Activated naive CD4-positive, alpha-beta T cell treated with anti-CD3 and anti-CD28 coated beads, Interleukin-2, amount 50 U/mL, for 72 hours (primary cell): ENCODE results near the gene CSRNP3. TPM values are rescaled to one million over a fixed set of nuclear protein-coding genes. Genes with fewer than 3 reads are reported as not detected.
"Not testable (repeated sequence)": the region's sequence is repeated elsewhere in the genome, so short reads cannot be mapped to it uniquely, and the experiment has no call there.

Experiments
- ATAC-seq, 2 donors: fragments of 150-1000 bp; cut with Tn5 transposase; 2 replicates each; pipeline ENCODE4 v1.10.0; 2021; ENCODE audit warnings: mild to moderate bottlenecking in 2 of 2, moderate library complexity in 2 of 2
- DNase-seq, 2 donors: peaks; one replicate each; pipeline ENCODE4 v3.0.0; 2021 to 2022; ENCODE audit warnings: low spot score in 2 of 2
- H3K27ac Mint-ChIP-seq, 2 donors: one replicate each; pipeline ENCODE4 v1.8.0; 2022; ENCODE audit warnings: mild to moderate bottlenecking in 2 of 2, mixed read lengths in 2 of 2
- H3K36me3 Mint-ChIP-seq, 2 donors: one replicate each; pipeline ENCODE4 v1.8.0; 2022; ENCODE audit warnings: mixed read lengths in 2 of 2
- H3K9me3 Mint-ChIP-seq, 2 donors: one replicate each; pipeline ENCODE4 v1.8.0; 2022; ENCODE audit warnings: mixed read lengths in 2 of 2
- total RNA-seq, 2 donors: library from RNA; stranded (reverse); gene quantifications; one replicate each; pipeline ENCODE4 v1.2.3, GENCODE V29; 2022

Gene CSRNP3
- total RNA-seq, 2 donors from 2014 or later = not detected

GRCh38 chr2:165566008-165566407, 96.5 kb downstream of the CSRNP3 start:
- Mint-ChIP-seq H3K36me3 (no peaks in the 10 kb centered on the region), H3K9me3 (no peaks in the 10 kb centered on the region), H3K27ac (no peak overlapping the region)
- ATAC-seq = no peak
- no peak for DNase-seq

DNA sequence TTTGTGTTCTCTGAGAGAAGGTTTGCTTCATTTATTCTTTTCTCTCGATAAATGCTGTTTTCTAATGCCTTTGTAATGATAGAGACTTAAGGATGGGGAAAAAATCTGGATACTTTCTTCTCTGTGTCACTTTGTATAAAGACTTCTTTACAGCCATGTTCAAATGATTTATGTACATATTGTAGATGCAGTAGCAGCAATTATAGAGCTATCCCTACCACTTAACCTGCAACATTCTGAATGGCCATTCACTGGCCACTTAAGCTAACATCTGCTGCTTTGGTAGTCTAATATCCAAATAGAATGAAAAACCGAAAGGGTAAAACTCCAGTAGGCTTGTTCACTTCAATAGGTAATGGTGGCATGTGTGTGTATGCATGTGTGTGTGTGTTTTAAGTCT, 97.8 kb downstream of the CSRNP3 start:
- H3K36me3 Mint-ChIP-seq = no peaks in the 10 kb centered on the region
- no peak for ATAC-seq

GRCh38 chr2:165568361-165568760, 98.9 kb downstream of the CSRNP3 start:
- no peak overlapping the region for H3K27ac Mint-ChIP-seq
- H3K36me3 Mint-ChIP-seq = no peaks in the 10 kb centered on the region
- no peak for ATAC-seq
- no peaks in the 10 kb centered on the region for H3K9me3 Mint-ChIP-seq
- no peak for DNase-seq

More for the DNA sequence above, 97.8 kb downstream of the CSRNP3 start:
- no peak for DNase-seq
- no peak overlapping the region for H3K27ac Mint-ChIP-seq
- H3K9me3 Mint-ChIP-seq = no peaks in the 10 kb centered on the region

DNA sequence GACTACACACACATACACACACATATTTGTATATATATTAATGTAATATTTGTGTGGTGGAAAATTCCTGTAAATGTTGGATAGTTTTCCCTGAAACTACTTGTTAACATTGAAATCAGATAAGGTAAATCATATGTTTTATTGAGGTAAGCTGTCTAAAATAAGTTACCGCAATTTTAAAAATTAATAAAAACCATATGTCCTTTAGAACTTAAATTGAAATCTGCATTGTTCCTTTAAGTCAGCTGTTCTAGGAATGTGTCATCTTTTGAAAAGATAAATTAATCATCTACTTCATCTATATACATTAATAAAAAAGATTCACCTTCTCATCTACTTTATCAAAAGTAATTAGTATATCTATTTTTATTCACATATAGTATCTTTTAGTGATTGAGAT, 102.0 kb downstream of the CSRNP3 start:
- Mint-ChIP-seq H3K27ac (no peak overlapping the region), H3K36me3 (no peaks in the 10 kb centered on the region), H3K9me3 (no peaks in the 10 kb centered on the region)
- ATAC-seq (no peak), DNase-seq (no peak)

DNA sequence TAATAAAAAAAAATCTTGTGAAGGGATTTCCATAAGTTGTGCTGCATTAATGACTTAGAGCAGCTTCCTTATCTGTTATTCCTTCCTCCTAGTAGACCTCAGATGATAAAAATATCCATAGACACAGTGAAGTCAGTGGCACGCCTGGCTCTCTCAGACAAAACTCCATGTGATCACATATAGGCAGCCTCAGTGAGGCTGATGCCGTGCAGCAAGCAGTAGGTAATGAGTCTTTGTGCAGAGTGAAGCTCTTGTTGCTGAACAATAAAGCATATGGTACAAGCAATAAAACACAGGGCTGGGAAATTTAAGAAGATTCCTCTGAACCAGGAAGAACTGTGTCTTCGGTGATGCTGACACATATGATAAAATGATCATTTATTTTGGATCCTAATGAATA, 102.7 kb downstream of the CSRNP3 start:
- no peaks in the 10 kb centered on the region for H3K9me3 Mint-ChIP-seq
- no peak for ATAC-seq
- H3K27ac Mint-ChIP-seq = no peak overlapping the region
- H3K36me3 Mint-ChIP-seq = no peaks in the 10 kb centered on the region
- DNase-seq = no peak

- ATAC-seq = no peak
- no peak for DNase-seq
- H3K36me3 Mint-ChIP-seq = no peaks in the 10 kb centered on the region
- H3K27ac Mint-ChIP-seq = no peak overlapping the region
- no peaks in the 10 kb centered on the region for H3K9me3 Mint-ChIP-seq
Observed at GRCh38 chr2:165573534-165574461, 104.3 kb downstream of the CSRNP3 start.

DNA sequence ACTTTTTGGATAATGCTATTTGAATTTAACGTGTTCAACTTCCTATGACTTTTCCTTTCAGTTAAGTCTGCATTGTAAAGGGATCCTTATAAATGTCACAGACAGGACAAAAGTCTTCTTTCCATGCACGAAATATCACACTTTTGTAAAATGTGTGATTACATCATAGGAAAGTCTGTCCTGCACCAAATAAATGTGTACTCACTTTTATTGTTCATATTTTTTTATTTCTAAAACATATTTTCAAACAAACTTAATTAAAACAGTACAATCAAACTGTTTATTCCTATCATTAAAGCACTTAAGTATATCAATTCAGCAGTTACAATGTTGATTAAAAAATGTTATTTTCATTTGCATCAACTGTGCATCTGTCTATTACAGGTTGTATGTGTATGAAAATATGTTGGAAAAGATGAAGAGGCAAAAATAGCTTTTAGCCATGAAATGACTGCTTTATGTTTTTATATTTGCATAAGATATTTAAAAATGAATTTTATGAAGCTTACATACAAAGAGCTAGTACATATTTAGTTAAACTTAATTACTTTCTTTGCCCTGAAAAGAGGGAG, 105.6 kb downstream of the CSRNP3 start:
- Mint-ChIP-seq H3K27ac (no peak overlapping the region), H3K9me3 (no peaks in the 10 kb centered on the region), H3K36me3 (no peaks in the 10 kb centered on the region)
- DNase-seq (no peak), ATAC-seq (no peak)

- no peak for ATAC-seq
- H3K27ac Mint-ChIP-seq = no peak overlapping the region
- no peaks in the 10 kb centered on the region for H3K9me3 Mint-ChIP-seq
- DNase-seq = no peak
- no peaks in the 10 kb centered on the region for H3K36me3 Mint-ChIP-seq
Observed at GRCh38 chr2:165576409-165577154, 107.1 kb downstream of the CSRNP3 start.

- ATAC-seq (no peak), DNase-seq (no peak)
- H3K27ac Mint-ChIP-seq = no peak overlapping the region
- H3K36me3 Mint-ChIP-seq = no peaks in the 10 kb centered on the region
- no peaks in the 10 kb centered on the region for H3K9me3 Mint-ChIP-seq
Observed at GRCh38 chr2:165582409-165582808, 112.9 kb downstream of the CSRNP3 start.

GRCh38 chr2:165582863-165583506, 113.5 kb downstream of the CSRNP3 start:
- no peaks in the 10 kb centered on the region for H3K36me3 Mint-ChIP-seq
- H3K9me3 Mint-ChIP-seq = no peaks in the 10 kb centered on the region
- H3K27ac Mint-ChIP-seq = no peak overlapping the region
- ATAC-seq = no peak
- no peak for DNase-seq

GRCh38 chr2:165584126-165584654, 114.7 kb downstream of the CSRNP3 start:
- no peaks in the 10 kb centered on the region for H3K9me3 Mint-ChIP-seq
- ATAC-seq (no peak), DNase-seq (no peak)
- H3K27ac Mint-ChIP-seq = no peak overlapping the region
- H3K36me3 Mint-ChIP-seq = no peaks in the 10 kb centered on the region

DNA sequence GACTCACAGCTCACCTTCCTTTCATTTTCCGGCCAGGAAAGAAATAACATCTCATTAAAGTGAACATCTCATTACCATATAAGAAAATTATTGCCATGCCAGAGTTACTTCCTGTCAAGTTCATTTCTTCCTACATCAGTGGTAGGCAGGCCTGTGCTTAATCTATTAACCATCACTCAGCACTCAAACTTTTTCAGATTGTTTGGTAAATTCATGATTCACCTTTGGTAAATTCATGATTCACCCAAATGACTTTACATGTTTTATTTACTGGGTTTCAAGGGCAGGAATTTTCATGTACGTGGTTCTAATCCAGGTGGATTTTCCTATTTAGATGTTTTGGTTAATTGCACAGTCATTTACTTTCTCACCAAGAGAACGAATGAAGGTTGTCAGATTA, 116.5 kb downstream of the CSRNP3 start:
- peaks cover 2 to 3% of the 10 kb centered on the region in 2 donors for H3K36me3 Mint-ChIP-seq

DNA sequence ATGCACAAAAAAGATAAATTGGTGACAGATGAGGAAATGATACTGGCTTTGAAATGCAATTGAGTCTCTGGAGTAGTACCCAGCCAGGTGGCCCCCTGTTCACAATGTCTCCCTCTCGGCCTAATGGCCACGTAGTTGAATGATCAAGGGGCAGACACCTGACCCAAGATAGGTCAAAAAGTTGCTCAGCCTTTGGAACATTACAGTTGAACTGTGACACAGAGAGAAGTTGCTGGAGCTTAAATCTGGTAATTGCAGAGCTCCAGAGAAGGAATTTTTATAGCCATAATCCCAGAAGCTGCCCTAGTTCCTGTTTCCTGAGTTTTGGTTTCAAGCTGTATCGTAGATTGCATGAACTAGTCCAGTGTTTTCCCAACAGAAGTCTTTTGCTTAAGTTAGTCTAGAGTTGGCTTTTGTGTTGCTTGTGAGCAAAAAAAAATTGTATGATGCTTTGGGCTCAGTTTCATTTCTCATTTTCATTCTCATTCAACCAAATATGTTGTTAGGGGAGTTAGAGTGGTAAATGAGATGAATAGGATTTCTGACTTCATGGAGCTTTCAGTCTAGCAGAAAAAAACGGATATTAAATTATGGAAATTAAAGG, 117.9 kb downstream of the CSRNP3 start:
- Mint-ChIP-seq H3K27ac (no peak overlapping the region), H3K36me3 (peaks cover 5% of the 10 kb centered on the region in 2 donors)
- ATAC-seq = no peak

More for the DNA sequence above, 116.5 kb downstream of the CSRNP3 start:
- no peak overlapping the region for H3K27ac Mint-ChIP-seq
- no peak for ATAC-seq
- peaks cover 2 to 5% of the 10 kb centered on the region in 2 donors for H3K9me3 Mint-ChIP-seq
- DNase-seq = no peak

DNA sequence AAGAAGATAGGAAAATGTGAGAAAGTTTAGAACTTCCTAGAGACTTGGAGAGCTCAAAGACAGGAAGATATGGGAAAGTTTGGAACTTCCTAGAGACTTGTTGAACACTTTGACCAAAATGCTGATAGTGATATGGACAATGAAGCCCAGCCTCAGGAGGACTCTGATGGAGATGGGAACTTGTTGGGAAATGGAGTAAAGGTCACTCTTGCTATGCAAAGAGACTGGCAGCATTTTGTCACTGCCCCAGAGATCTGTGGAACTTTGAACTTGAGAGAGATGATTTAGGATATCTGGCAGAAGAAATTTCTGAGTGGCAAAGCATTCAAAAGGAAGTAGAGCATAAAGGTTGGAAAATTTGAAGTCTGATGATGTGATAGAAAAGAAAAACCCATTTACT, 121.5 kb downstream of the CSRNP3 start:
- not testable (repeated sequence) for DNase-seq, H3K36me3 Mint-ChIP-seq, H3K9me3 Mint-ChIP-seq, ATAC-seq, H3K27ac Mint-ChIP-seq

More for the DNA sequence above, 117.9 kb downstream of the CSRNP3 start:
- DNase-seq = no peak
- H3K9me3 Mint-ChIP-seq = peaks cover 4 to 8% of the 10 kb centered on the region in 2 donors

GRCh38 chr2:165593081-165593480, 123.6 kb downstream of the CSRNP3 start:
- Mint-ChIP-seq H3K9me3 (peaks cover 4 to 8% of the 10 kb centered on the region in 2 donors), H3K36me3 (peaks cover 5% of the 10 kb centered on the region in 2 donors), H3K27ac (no peak overlapping the region)
- ATAC-seq = no peak
- no peak for DNase-seq
